ENCODE results near the gene PCMTD2.

The PCMTD2 gene

DNA sequence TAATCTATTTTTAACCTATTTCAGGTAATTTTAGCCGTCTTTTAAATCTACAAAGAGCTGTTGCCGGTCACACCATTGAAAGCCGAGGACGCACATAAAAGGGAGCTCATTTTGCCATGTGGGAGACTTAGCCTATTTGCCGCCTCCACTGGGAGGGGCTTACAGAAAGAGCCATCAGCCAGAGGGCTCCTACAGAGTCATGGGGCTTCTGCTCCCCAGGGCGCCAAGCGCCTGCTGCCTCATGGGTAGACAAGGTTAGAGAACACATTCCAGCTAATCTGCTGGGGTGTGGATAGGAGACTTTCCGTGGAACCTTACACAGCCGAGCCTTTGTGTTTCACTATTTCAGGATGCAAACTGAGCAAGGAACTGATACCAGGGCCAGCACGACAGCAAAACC, 12.6 kb downstream of the PCMTD2 start:
- Histone ChIP-seq H3K4me2 (no peak overlapping the region), H3K9me3 (no peaks in the 10 kb centered on the region), H3K36me3 (peaks cover 84% of the 10 kb centered on the region), H3K27me3 (no peaks in the 10 kb centered on the region), H3K9ac (no peak overlapping the region), H3K27ac (no peak overlapping the region), H3K4me1 (no peaks in the 10 kb centered on the region), H4K20me1 (peaks cover 85% of the 10 kb centered on the region), H3K4me3 (no peak overlapping the region)
- no peak for TF ChIP-seq Cebpa-rat (IDR thresholded peaks at IDR 0.05)

GRCh38 chr20:64269604-64270411, 14.3 kb downstream of the PCMTD2 start:
- no peak for TF ChIP-seq Cebpa-rat (IDR thresholded peaks at IDR 0.05)
- no peak overlapping the region for H3K27ac ChIP-seq
- H3K4me1 ChIP-seq = no peaks in the 10 kb centered on the region
- no peaks in the 10 kb centered on the region for H3K27me3 ChIP-seq
- H3K4me2 ChIP-seq = no peak overlapping the region
- H3K4me3 ChIP-seq = no peak overlapping the region
- H3K36me3 ChIP-seq = peaks cover 87% of the 10 kb centered on the region
- H4K20me1 ChIP-seq = peaks cover 85% of the 10 kb centered on the region
- H3K9me3 ChIP-seq = no peaks in the 10 kb centered on the region
- no peak overlapping the region for H3K9ac ChIP-seq

GRCh38 chr20:64271636-64272035, 16.1 kb downstream of the PCMTD2 start:
- H3K36me3 ChIP-seq = peaks cover 73% of the 10 kb centered on the region
- H3K27ac ChIP-seq = no peak overlapping the region
- no peaks in the 10 kb centered on the region for H3K27me3 ChIP-seq
- no peaks in the 10 kb centered on the region for H3K4me1 ChIP-seq
- no peak overlapping the region for H3K9ac ChIP-seq
- TF ChIP-seq Cebpa-rat (IDR thresholded peaks at IDR 0.05) = no peak
- H3K4me2 ChIP-seq = no peak overlapping the region
- H3K9me3 ChIP-seq = no peaks in the 10 kb centered on the region
- H4K20me1 ChIP-seq = peaks cover 86% of the 10 kb centered on the region
- H3K4me3 ChIP-seq = no peak overlapping the region

GRCh38 chr20:64273109-64273508, 17.6 kb downstream of the PCMTD2 start:
- H3K4me1 ChIP-seq = no peaks in the 10 kb centered on the region
- H3K4me2 ChIP-seq = no peak overlapping the region
- H3K27ac ChIP-seq = no peak overlapping the region
- H3K9ac ChIP-seq = no peak overlapping the region
- H3K9me3 ChIP-seq = no peaks in the 10 kb centered on the region
- peaks cover 64% of the 10 kb centered on the region for H3K36me3 ChIP-seq
- no peak for TF ChIP-seq Cebpa-rat (IDR thresholded peaks at IDR 0.05)
- peaks cover 80% of the 10 kb centered on the region for H4K20me1 ChIP-seq
- H3K27me3 ChIP-seq = no peaks in the 10 kb centered on the region
- no peak overlapping the region for H3K4me3 ChIP-seq

DNA sequence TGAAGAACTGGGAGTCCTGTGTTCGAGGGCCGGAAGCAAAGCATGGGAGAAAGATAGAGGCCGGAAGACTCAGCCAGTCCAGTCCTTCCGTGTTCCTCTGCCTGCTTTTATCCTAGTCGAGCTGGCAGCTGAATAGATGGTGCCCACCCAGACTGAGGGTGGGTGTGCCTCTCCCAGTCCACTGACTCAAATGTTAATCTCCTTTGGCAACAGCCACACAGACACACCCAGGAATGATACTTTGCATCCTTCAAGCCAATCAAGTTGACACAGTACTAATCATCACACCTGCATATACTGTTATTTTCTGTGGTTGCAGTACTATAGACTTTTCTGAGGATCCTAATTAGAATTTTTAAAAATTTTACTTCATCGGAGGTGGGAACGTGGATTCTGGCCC, 21.3 kb downstream of the PCMTD2 start:
- peaks cover 34% of the 10 kb centered on the region for H3K36me3 ChIP-seq
- no peaks in the 10 kb centered on the region for H3K9me3 ChIP-seq
- no peak overlapping the region for H3K4me2 ChIP-seq
- TF ChIP-seq Cebpa-rat (IDR thresholded peaks at IDR 0.05) = no peak
- no peak overlapping the region for H3K4me3 ChIP-seq
- H3K4me1 ChIP-seq = peaks cover 14% of the 10 kb centered on the region; the same call in 1 of the 2 replicates
- peaks cover 59% of the 10 kb centered on the region for H4K20me1 ChIP-seq
- no peak overlapping the region for H3K27ac ChIP-seq
- H3K27me3 ChIP-seq = no peaks in the 10 kb centered on the region
- H3K9ac ChIP-seq = no peak overlapping the region

DNA sequence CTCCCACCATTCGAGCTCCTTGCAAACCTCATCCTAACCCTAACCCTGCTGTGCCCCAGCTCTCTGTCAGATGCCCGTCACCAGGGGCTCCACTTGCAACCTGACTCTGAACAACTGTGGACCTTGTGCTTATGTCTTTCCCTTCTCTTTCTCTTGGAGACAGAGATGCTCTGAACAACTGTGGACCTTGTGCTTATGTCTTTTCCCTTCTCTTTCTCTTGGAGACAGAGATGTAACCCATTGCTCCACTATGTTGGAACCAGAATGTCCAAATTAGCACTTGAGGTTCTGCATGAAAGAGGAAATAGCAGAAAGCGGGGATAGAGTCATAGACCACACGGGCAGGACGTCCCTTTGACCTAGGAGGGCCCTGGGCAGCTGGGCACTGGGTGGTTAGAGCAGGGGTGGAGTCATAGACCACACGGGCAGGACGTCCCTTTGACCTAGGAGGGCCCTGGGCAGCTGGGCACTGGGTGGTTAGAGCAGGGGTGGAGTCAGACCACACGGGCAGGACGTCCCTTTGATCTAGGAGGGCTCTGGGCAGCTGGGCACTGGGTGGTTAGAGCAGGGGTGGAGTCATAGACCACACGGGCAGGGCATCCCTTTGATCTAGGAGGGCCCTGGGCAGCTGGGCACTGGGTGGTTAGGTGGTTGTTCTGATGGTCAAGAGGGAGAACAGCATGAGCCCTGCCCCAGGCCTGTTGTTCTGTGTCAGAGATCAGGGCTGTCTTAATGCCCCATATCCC, 22.2 kb downstream of the PCMTD2 start:
- Histone ChIP-seq H3K9me3 (no peaks in the 10 kb centered on the region), H3K27ac (no peak overlapping the region), H3K4me1 (peaks cover 14% of the 10 kb centered on the region; the same call in 1 of the 2 replicates), H3K27me3 (no peaks in the 10 kb centered on the region), H3K4me3 (no peak overlapping the region), H3K9ac (no peak overlapping the region), H3K36me3 (peaks cover 25% of the 10 kb centered on the region), H3K4me2 (no peak overlapping the region), H4K20me1 (peaks cover 49% of the 10 kb centered on the region)
- TF ChIP-seq Cebpa-rat (IDR thresholded peaks at IDR 0.05) = no peak

DNA sequence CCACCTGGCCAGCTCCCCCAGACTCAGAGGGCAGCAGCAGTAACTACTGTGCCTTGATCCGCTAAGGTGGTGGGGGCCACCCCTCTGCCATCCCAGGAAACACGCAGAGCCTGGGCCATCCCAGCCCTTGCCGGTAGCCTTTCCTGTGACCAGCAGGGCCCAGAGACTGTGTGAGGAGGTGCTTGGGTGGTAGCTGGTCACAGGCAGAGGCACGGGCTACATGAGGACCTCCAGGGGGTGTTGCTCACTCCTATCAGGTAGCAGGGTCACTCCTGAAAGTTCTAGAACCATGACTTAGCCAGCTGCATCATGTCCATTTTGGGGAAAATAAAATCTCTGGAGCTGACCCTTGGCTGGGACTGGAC, 22.8 kb downstream of the PCMTD2 start:
- Histone ChIP-seq H3K27ac (no peak overlapping the region), H3K27me3 (no peaks in the 10 kb centered on the region), H3K9ac (no peak overlapping the region), H3K36me3 (peaks cover 19% of the 10 kb centered on the region), H3K4me2 (no peak overlapping the region), H3K4me3 (no peak overlapping the region), H3K4me1 (peaks cover 14% of the 10 kb centered on the region; the same call in 1 of the 2 replicates), H3K9me3 (no peaks in the 10 kb centered on the region), H4K20me1 (peaks cover 44% of the 10 kb centered on the region)
- TF ChIP-seq Cebpa-rat (IDR thresholded peaks at IDR 0.05) = no peak

DNA sequence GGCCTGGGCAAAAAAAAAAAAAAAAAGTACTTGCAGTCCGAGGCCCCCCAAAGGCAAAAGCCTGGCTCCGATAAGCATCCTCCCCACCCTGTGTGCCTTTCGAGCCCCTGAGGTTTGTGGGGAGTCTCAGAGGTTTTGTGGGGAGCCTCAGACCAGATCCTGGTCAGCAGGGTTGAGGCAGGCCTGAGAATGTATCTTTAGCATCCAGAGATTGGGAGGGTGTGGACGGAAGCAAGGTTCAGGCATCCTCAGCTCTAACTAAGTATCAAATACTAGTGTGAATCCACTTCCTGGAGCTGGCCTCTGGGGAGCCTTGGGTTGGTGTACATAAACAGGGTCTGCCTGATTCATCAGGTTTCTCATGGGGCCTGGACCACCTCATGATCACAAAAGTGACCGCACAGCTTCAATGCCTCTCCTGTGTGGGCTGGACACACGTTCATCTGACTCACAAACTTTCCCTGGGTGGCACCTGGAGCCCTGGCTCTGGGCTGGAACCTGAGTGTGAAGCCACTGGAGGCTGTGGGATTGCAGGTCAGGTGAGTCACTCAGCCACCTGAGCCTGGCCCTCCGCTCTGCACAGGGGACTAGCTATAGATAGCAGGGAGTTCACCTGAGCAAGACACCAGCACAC, 24.4 kb downstream of the PCMTD2 start:
- H3K4me2 ChIP-seq = no peak overlapping the region; the same call in 1 of the 2 replicates
- H3K9me3 ChIP-seq = peaks cover 4% of the 10 kb centered on the region; the same call in 1 of the 2 replicates
- peaks cover 5% of the 10 kb centered on the region; the same call in 1 of the 2 replicates for H3K36me3 ChIP-seq
- H3K27me3 ChIP-seq = no peaks in the 10 kb centered on the region
- no peak for TF ChIP-seq Cebpa-rat (IDR thresholded peaks at IDR 0.05)
- H4K20me1 ChIP-seq = peaks cover 27% of the 10 kb centered on the region
- H3K9ac ChIP-seq = no peak overlapping the region
- H3K4me3 ChIP-seq = no peak overlapping the region
- H3K27ac ChIP-seq = no peak overlapping the region
- peaks cover 14% of the 10 kb centered on the region; the same call in 1 of the 2 replicates for H3K4me1 ChIP-seq

DNA sequence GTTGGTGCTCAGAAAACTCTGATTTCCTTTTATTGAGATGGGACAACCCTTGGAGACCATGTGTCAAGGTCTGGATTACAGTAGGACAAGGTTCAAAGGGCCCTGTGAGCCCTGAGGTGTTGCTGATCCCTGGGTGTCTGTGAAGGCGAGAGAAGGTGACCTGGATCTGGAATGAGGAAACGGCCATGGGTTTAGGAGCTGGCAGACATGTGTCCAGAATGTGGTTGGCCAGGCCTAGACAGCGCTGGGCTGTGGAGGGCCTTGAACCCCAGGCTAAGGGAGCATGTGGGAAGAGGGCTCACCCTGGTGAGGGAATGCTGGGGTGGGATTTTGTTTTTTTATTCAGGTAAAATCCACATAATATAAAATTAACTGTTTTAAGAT, 24.9 kb downstream of the PCMTD2 start:
- no peak overlapping the region for H3K4me2 ChIP-seq
- H3K27ac ChIP-seq = no peak overlapping the region
- H3K4me3 ChIP-seq = no peak overlapping the region
- no peaks in the 10 kb centered on the region for H3K27me3 ChIP-seq
- H3K9me3 ChIP-seq = peaks cover 9% of the 10 kb centered on the region
- peaks cover 14% of the 10 kb centered on the region; the same call in 1 of the 2 replicates for H3K4me1 ChIP-seq
- TF ChIP-seq Cebpa-rat (IDR thresholded peaks at IDR 0.05) = no peak
- H3K9ac ChIP-seq = no peak overlapping the region
- H4K20me1 ChIP-seq = peaks cover 22% of the 10 kb centered on the region; the same call in 1 of the 2 replicates
- H3K36me3 ChIP-seq = peaks cover 5% of the 10 kb centered on the region; the same call in 1 of the 2 replicates
